PC-9 (cell line): ENCODE results near the gene GFRA1. TPM values are rescaled to one million over a fixed set of nuclear protein-coding genes. Genes with fewer than 3 reads are reported as not detected.

Source experiments
- BruUV-seq: library from RNA; stranded (reverse); fragments of 400-500 nt; replicated peaks from 2 replicates; lab custom pipeline; 2021; lab: Mats Ljungman, UMichigan
- CTCF ChIA-PET: fragments of 300-600 bp; sonication (Branson Sonifier 250); formaldehyde crosslinking; loops from one replicate; lab custom pipeline; 2022; ENCODE audit warnings: antibody characterized with exemption; lab: Charles Lee
- POLR2A ChIA-PET: fragments of 300-600 bp; sonication (Branson Sonifier 250); formaldehyde crosslinking; loops from one replicate; lab custom pipeline; 2022; ENCODE audit warnings: antibody characterized with exemption; ENCODE audit not compliant: unreplicated experiment; lab: Charles Lee
- DNase-seq, 2 experiments: peaks; one replicate each; pipeline versions ENCODE4 v3.0.0 to v3.0.0-alpha.2; 2015 to 2022; ENCODE audit warnings: mixed read lengths in 1 of 2
- H2AFZ ChIP-seq: fragments of 200-600 bp; sonication (generic); 2 replicates; pipeline ENCODE4 v1.8.1; 2017; ENCODE audit warnings: antibody characterized with exemption
- H3F3A ChIP-seq: fragments of 200-600 bp; sonication (generic); 2 replicates; pipeline ENCODE4 v1.8.1; 2017; ENCODE audit warnings: antibody characterized with exemption, mild to moderate bottlenecking, low read depth; ENCODE audit not compliant: insufficient read depth
- H3K27ac ChIP-seq: fragments of 200-600 bp; sonication (generic); 2 replicates; pipeline ENCODE4 v1.6.1; 2016; ENCODE audit warnings: mixed run types
- H3K27me3 ChIP-seq: fragments of 200-600 bp; sonication (generic); 2 replicates; pipeline ENCODE4 v1.6.1; 2016; ENCODE audit warnings: low read depth, mixed run types; ENCODE audit not compliant: insufficient read depth
- H3K36me3 ChIP-seq: fragments of 200-600 bp; sonication (generic); 2 replicates; pipeline ENCODE4 v1.6.1; 2016; ENCODE audit warnings: low read depth, mixed run types
- H3K4me1 ChIP-seq: fragments of 200-600 bp; sonication (generic); replicated peaks from 2 replicates; pipeline ENCODE4 v1.6.1; 2016; ENCODE audit warnings: mixed run types; ENCODE audit not compliant: insufficient read depth
- H3K4me2 ChIP-seq: fragments of 200-600 bp; sonication (generic); 2 replicates; pipeline ENCODE4 v1.6.1; 2017; ENCODE audit warnings: mixed run types
- H3K4me3 ChIP-seq: fragments of 200-600 bp; sonication (generic); 2 replicates; pipeline ENCODE4 v1.6.1; 2016; ENCODE audit warnings: mixed run types
- H3K79me2 ChIP-seq: fragments of 200-600 bp; sonication (generic); 2 replicates; pipeline ENCODE4 v1.6.1; 2017; ENCODE audit warnings: low read depth, mixed run types
- H3K9me2 ChIP-seq: fragments of 200-600 bp; sonication (generic); 2 replicates; pipeline ENCODE4 v1.8.1; 2017; ENCODE audit warnings: mild to moderate bottlenecking; ENCODE audit not compliant: insufficient read depth
- H3K9me3 ChIP-seq: fragments of 200-600 bp; sonication (generic); 2 replicates; pipeline ENCODE4 v1.8.1; 2016; ENCODE audit warnings: low read depth; ENCODE audit not compliant: insufficient read depth
- H4K20me1 ChIP-seq: fragments of 200-600 bp; sonication (generic); 2 replicates; pipeline ENCODE4 v1.8.1; 2017; ENCODE audit not compliant: insufficient read depth
- EZH2 ChIP-seq: fragments of 200-600 bp; sonication (generic); IDR thresholded peaks from 2 replicates; pipeline ENCODE4 v1.8.0; 2017; ENCODE audit warnings: antibody characterized with exemption, low read depth
- intact Hi-C: fragments of 100-400 bp; cut with micrococcal nuclease; formaldehyde crosslinking; loops from one replicate; pipeline ENCODE4 v1.10.0; 2022; ENCODE audit not compliant: unreplicated experiment
- total RNA-seq: library from RNA; stranded (reverse); gene quantifications from 2 replicates; pipeline ENCODE4 v1.2.3, GENCODE V29; 2021
- TF ChIP-seq, protein P1 (sequence below): fragments of 200-600 bp; sonication (generic); conservative IDR thresholded peaks from 2 replicates; pipeline ENCODE4 v1.6.1; 2017; ENCODE audit warnings: mixed run types, antibody characterized with exemption, mild to moderate bottlenecking, moderate library complexity

The GFRA1 gene
- total RNA-seq, 1 experiment from 2014 or later = 0.11 TPM

- no TSS peak for BruUV-seq
- Histone ChIP-seq H3K79me2 (no peaks in the 10 kb centered on the region), H4K20me1 (no peaks in the 10 kb centered on the region), H3K27me3 (no peaks in the 10 kb centered on the region), H3K9me2 (no peaks in the 10 kb centered on the region), H3K4me3 (no peak overlapping the region), H3K4me1 (no peaks in the 10 kb centered on the region), H3K9me3 (no peaks in the 10 kb centered on the region), H3K27ac (no peak overlapping the region), H2AFZ (no peak overlapping the region), H3F3A (no peaks in the 10 kb centered on the region), H3K36me3 (no peaks in the 10 kb centered on the region), H3K4me2 (no peak overlapping the region)
- no peak for DNase-seq
- CTCF ChIA-PET = no interaction called here
- POLR2A ChIA-PET = no interaction called here
- TF ChIP-seq, protein P1, sequence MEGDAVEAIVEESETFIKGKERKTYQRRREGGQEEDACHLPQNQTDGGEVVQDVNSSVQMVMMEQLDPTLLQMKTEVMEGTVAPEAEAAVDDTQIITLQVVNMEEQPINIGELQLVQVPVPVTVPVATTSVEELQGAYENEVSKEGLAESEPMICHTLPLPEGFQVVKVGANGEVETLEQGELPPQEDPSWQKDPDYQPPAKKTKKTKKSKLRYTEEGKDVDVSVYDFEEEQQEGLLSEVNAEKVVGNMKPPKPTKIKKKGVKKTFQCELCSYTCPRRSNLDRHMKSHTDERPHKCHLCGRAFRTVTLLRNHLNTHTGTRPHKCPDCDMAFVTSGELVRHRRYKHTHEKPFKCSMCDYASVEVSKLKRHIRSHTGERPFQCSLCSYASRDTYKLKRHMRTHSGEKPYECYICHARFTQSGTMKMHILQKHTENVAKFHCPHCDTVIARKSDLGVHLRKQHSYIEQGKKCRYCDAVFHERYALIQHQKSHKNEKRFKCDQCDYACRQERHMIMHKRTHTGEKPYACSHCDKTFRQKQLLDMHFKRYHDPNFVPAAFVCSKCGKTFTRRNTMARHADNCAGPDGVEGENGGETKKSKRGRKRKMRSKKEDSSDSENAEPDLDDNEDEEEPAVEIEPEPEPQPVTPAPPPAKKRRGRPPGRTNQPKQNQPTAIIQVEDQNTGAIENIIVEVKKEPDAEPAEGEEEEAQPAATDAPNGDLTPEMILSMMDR = no peak
- TF ChIP-seq EZH2 = no peak
- intact Hi-C loops = no loop called here
Measured at GRCh38 chr10:116271593-116272439, 1.2 kb downstream of the GFRA1 start.

- Histone ChIP-seq H3K27me3 (no peaks in the 10 kb centered on the region), H2AFZ (no peak overlapping the region), H3F3A (no peaks in the 10 kb centered on the region), H3K4me2 (no peak overlapping the region), H4K20me1 (no peaks in the 10 kb centered on the region), H3K36me3 (no peaks in the 10 kb centered on the region), H3K9me2 (no peaks in the 10 kb centered on the region), H3K27ac (no peak overlapping the region), H3K79me2 (no peaks in the 10 kb centered on the region), H3K4me1 (no peaks in the 10 kb centered on the region), H3K4me3 (no peak overlapping the region), H3K9me3 (no peaks in the 10 kb centered on the region)
- ChIA-PET CTCF (no interaction called here), POLR2A (no interaction called here)
- no peak for TF ChIP-seq EZH2
- TF ChIP-seq, protein P1 = no peak
- no peak for DNase-seq
- intact Hi-C loops = no loop called here
- BruUV-seq = no TSS peak
Measured at GRCh38 chr10:116270771-116271592, 2.0 kb downstream of the GFRA1 start.

- H3K9me2 ChIP-seq = no peaks in the 10 kb centered on the region
- ChIA-PET CTCF (no interaction called here), POLR2A (no interaction called here)
- no peak overlapping the region for H3K27ac ChIP-seq
- no peaks in the 10 kb centered on the region for H3K27me3 ChIP-seq
- H3K4me2 ChIP-seq = no peak overlapping the region
- H3K9me3 ChIP-seq = no peaks in the 10 kb centered on the region
- no TSS peak for BruUV-seq
- TF ChIP-seq, protein P1 = no peak
- TF ChIP-seq EZH2 = no peak
- H2AFZ ChIP-seq = no peak overlapping the region
- no peak for DNase-seq
- H3F3A ChIP-seq = no peaks in the 10 kb centered on the region
- no peaks in the 10 kb centered on the region for H3K36me3 ChIP-seq
- intact Hi-C loops = no loop called here
- no peaks in the 10 kb centered on the region for H3K79me2 ChIP-seq
- no peak overlapping the region for H3K4me3 ChIP-seq
- no peaks in the 10 kb centered on the region for H3K4me1 ChIP-seq
- no peaks in the 10 kb centered on the region for H4K20me1 ChIP-seq
Measured at GRCh38 chr10:116270126-116270770, 2.8 kb downstream of the GFRA1 start.
